SKM-1 treated with dmso at 0.1 percent for 144 hours (cell line): ENCODE measurements around the gene MAP3K14.

Experiments used
- DNase-seq: peaks from one replicate; lab custom pipeline; 2025; ENCODE audit not compliant: unreplicated experiment; lab: John Stamatoyannopoulos, UW

MAP3K14 gene

GRCh38 chr17:45238155-45238774 lies 78.6 kb downstream of the MAP3K14 start:
- no peak for DNase-seq

GRCh38 chr17:45237686-45238085 lies 79.1 kb downstream of the MAP3K14 start:
- DNase-seq = no peak

GRCh38 chr17:45236282-45236606 lies 80.6 kb downstream of the MAP3K14 start:
- no peak for DNase-seq

- DNase-seq = peak; percentile 40
Observed at GRCh38 chr17:45235416-45236281, 81.2 kb downstream of the MAP3K14 start.

GRCh38 chr17:45234641-45235415 lies 82.0 kb downstream of the MAP3K14 start:
- peak; percentile 23 for DNase-seq

GRCh38 chr17:45233423-45233924 lies 83.3 kb downstream of the MAP3K14 start:
- no peak for DNase-seq

- DNase-seq = no peak
Observed at GRCh38 chr17:45232514-45233422, 84.1 kb downstream of the MAP3K14 start.

GRCh38 chr17:45231481-45232116 lies 85.2 kb downstream of the MAP3K14 start:
- no peak for DNase-seq

GRCh38 chr17:45230787-45231480 lies 85.9 kb downstream of the MAP3K14 start:
- no peak for DNase-seq

GRCh38 chr17:45230410-45230786 lies 86.4 kb downstream of the MAP3K14 start:
- DNase-seq = no peak

- DNase-seq = no peak
Observed at GRCh38 chr17:45229681-45230409, 87.0 kb downstream of the MAP3K14 start.

GRCh38 chr17:45228763-45229539 lies 87.9 kb downstream of the MAP3K14 start:
- DNase-seq = peak; percentile 97

- no peak for DNase-seq
Observed at GRCh38 chr17:45227926-45228762, 88.7 kb downstream of the MAP3K14 start.

GRCh38 chr17:45227101-45227925 lies 89.5 kb downstream of the MAP3K14 start:
- DNase-seq = peak; percentile 12

- no peak for DNase-seq
Observed at GRCh38 chr17:45226576-45226975, 90.2 kb downstream of the MAP3K14 start.

GRCh38 chr17:45225964-45226530 lies 90.8 kb downstream of the MAP3K14 start:
- peak; percentile 97 for DNase-seq
